G401 (cell line): ENCODE measurements around the gene PRKCD. TPM values are rescaled to one million over a fixed set of nuclear protein-coding genes. Genes with fewer than 3 reads are reported as not detected.
A peak's percentile ranks its signal among the peaks of the same experiment; 100 is the strongest.

Experiments
- DNase-seq: peaks from one replicate; pipeline ENCODE4 v3.0.0-alpha.2; 2015; ENCODE audit warnings: low spot score
- in situ Hi-C: cut with HindIII; loops from 2 replicates; pipeline ENCODE4 v1.10.0; 2016; ENCODE audit warnings: low sequenced_read_pairs, mixed read lengths
- total RNA-seq: library from RNA; depleted of rRNA; stranded (reverse); fragments of >200 nt; shearing (Covaris generic); gene quantifications from 2 replicates; pipeline ENCODE4 v1.2.3, GENCODE V29; 2014

PRKCD gene
- total RNA-seq, 1 experiment from 2014 or later = 18.9 TPM

DNA sequence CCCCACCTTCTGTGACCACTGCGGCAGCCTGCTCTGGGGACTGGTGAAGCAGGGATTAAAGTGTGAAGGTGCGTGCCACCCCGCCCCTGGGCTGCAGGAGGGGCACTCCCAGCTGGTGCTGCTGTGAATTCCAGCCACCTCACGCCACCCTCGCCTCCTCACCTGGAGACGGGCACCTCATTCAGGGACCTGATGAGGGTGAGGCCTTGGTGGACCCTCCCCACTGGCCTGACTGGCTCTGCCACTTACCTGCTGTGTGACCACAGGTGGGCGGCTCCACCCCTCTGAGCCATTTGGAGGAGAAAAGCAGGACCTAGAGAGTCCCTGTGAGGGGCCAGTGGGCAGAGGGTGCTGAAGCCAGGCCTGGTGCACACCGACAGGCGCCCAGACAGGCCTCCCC, 22.5 kb downstream of the PRKCD start:
- DNase-seq = no peak
- in situ Hi-C loops = no loop called here

DNA sequence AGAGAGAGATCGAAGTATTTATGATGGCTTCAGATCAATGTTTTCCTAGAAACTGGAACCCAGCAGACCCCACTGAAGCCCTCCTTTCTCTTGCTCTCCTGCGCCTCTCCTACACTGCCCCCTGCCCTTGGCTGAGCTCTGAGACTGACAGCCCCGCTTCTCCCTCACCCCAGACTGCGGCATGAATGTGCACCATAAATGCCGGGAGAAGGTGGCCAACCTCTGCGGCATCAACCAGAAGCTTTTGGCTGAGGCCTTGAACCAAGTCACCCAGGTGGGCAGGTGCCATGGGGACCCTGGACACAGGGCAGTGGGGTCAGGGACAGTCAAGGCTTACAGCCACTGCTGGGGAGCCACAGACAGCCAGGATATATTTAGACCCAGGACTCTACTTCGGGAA, 23.7 kb downstream of the PRKCD start:
- in situ Hi-C loops = no loop called here

DNA sequence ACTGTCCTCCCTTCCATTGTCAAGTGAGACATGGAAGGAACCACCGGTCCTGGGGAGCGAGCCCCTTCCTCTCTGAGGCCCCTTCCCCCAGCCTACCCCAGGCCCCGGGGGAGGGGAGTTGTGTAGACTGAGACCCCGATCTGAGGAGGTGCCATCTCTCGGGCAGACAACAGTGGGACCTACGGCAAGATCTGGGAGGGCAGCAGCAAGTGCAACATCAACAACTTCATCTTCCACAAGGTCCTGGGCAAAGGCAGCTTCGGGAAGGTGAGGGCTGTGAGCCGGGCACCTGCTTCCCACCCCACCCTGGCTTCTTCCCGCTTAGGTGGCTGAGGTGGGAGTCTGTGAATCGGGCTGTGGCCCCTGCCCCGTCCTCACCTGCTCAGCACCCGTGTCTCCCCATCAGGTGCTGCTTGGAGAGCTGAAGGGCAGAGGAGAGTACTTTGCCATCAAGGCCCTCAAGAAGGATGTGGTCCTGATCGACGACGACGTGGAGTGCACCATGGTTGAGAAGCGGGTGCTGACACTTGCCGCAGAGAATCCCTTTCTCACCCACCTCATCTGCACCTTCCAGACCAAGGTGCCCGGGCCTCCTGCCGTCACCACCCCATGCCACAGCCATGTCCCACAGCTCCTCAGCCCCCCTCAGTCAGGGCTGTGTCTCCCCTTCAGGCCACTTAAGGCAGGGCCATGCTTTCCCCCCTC, 24.9 kb downstream of the PRKCD start:
- no peak for DNase-seq
- in situ Hi-C loops = no loop called here

More for the DNA sequence above, 23.7 kb downstream of the PRKCD start:
- no peak for DNase-seq

DNA sequence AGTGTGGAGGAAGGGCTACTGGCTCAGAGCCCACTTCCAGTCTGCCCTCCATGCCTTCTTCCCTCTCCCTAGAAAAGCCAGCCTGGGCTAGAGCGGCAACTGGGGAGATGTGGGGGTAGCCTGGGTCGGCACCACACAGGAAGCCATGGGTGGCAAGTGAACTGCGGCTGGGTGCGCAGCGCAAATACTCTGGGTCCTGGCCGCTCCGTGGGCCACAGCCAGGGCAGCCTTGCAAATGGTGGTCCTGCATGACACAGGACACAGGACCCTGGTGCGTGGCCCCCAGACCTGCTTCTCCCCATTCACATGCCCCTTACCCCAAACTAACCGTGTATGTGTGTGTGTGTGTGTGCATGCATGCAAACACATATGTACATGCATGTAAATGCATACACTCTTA, 25.7 kb downstream of the PRKCD start:
- in situ Hi-C loops = no loop called here
- DNase-seq = no peak

GRCh38 chr3:53187430-53187829, 26.4 kb downstream of the PRKCD start:
- in situ Hi-C loops = no loop called here

DNA sequence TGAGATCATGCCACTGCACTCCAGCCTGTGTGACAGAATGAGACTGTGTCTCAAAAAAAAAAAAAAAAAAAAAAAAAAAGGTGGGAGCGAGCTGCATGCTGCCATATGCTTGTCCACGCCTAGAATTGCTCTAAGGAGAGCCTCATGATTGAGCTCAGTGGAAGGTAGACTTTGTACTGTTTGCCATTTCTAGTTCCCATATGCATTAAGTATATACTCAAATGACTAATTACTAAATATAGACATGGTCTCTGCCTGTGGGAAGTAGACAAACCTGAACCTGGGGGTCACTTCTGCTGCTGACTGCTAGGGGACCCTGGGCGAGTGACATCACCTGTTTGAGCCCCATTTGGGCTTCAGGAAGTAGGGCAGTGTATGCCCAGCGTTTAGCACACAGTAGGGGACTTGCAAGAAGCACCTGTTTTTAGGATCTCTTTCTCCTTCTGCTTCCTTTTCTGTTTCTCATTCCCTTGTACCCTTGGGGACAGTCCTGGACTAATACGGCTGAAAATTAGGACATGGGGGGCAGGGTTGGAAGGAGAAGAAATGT, 27.2 kb downstream of the PRKCD start:
- no peak for DNase-seq
- in situ Hi-C loops = no loop called here

More at GRCh38 chr3:53187430-53187829, 26.4 kb downstream of the PRKCD start:
- no peak for DNase-seq

- DNase-seq = no peak
- in situ Hi-C loops = no loop called here
These were observed 27.7 kb downstream of the PRKCD start for GRCh38 chr3:53188720-53189119.

DNA sequence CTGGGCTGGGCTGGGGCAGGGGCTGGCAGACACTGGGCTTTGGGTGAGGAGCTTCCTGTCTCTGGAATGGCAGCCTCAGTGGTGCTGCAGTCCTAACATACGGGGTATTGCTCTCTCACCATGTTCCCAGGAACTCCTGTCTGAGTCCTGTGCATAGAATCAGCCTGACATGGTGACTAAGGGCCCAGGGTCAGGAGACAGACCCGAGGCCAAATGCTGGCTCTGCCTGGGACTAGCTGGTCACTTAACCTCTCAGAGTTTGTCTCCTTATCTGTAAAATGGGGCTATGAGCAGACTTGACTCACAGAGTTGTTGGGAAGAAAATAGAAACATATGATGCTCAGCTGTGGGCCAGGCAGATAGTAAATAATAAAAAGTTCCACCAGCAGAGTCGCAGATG, 28.3 kb downstream of the PRKCD start:
- DNase-seq = no peak
- in situ Hi-C loops = no loop called here

DNA sequence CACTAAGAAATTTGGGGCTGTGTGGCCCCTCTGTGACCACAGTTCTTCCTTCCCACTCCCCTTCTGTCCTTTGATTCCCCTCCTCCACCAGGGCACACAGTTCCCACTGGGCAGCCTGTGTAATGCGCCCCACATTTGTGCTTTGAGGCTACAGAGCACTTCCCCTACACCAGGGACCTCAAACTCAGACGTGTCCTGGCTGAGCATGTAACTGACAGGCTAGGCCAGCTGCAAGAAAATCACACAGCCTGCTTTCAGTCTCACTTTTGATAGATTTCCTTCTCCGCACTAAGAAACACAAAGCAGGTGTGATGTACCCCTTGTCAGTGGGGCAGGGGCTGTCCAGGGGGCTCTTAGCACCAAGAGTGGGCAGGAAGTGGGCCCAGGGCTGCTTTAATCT, 29.6 kb downstream of the PRKCD start:
- in situ Hi-C loops = no loop called here
- DNase-seq = no peak

GRCh38 chr3:53191836-53192480, 30.9 kb downstream of the PRKCD start:
- no peak for DNase-seq
- in situ Hi-C loops = no loop called here

DNA sequence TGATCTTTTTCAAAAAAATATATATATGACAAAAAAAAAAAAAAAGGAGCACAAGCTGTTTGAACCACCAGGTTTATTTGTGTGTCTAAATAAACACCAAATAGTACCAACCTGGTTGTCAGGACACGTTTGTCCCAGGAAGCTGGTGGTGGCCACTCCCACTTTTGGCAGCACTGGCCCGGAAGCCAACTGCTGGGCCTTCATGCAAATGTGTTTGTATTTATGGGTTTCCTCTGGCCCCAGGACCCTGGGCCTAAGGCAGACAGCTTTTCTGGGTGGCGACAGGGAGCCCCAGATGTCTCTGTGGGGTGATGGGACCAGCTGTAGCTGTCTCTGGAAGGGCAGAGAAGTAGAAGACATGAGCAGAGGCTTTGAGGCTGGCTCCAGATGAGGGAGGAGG, 31.6 kb downstream of the PRKCD start:
- DNase-seq = no peak
- in situ Hi-C loops = no loop called here

- no peak for DNase-seq
- in situ Hi-C loops = no loop called here
These were observed 32.6 kb downstream of the PRKCD start for GRCh38 chr3:53193466-53194209.

- in situ Hi-C loops = no loop called here
- DNase-seq = no peak
These were observed 33.4 kb downstream of the PRKCD start for GRCh38 chr3:53194210-53195065.

DNA sequence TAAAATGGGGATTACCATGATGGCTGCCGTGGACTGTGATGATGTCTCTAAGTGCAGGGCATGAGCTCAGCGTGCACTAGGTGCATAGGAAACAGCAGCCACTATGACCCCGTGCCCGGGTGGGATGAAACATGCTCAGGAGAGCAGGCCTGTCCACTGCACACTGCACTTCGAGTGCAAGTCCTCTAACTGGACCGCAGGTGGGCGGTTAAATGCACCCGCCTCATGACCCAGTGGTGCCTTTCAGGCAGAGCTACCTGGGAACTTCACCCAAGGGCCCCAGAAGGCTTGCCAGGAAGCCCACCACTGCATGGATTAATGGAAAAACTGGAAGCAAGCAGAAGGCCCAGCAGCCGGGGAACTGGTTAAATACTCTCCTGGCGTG, 34.0 kb downstream of the PRKCD start:
- in situ Hi-C loops = no loop called here
- no peak for DNase-seq

DNA sequence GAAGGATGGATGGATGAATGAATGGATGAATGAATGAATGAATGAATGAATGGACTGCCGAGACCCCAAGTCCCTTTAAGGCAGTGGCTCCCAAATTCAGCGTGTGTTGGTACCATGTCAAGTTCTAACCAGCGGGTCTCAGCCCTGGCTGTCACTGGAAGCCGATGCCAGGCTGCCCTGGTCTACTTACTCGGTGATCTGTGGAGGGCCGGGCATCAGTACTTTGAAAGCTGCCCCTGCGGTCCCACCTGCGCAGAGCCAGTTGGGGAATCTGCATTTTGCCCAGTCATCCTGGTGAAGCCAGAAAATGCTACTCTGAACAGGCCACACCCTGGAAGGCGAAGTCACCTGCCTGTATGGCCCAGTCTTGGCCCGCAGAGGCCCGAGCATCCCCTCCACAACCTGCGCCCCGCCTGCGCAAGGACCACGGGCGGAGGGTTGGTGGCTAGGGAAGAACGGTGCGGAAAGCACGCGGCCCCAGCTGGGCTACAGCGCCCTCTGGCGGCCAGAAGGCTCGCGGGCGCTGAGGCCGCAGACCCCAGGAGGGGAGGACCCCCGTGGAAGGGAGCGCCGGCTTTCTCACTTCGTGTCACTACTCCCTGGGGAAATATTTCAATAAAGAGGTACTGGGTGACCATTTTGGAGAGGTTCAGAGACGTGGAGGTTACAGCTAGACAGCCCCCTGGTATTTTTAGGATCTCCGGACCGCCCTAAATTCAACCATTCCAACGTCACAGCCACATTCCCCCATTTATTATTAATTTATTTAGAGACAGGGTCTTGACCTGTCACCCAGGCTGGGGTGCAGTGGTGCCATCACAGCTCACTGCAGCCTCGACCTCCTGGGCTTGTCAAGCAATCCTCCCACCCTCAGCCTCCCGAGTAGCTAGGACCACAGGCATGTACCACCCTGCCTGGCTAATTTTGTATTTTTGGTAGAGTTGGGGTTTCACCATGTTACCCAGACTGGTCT, 34.9 kb downstream of the PRKCD start:
- DNase-seq = peak; percentile 24
- in situ Hi-C loops = no loop called here

GRCh38 chr3:53196575-53197407, 35.8 kb downstream of the PRKCD start:
- no peak for DNase-seq
- in situ Hi-C loops = no loop called here

DNA sequence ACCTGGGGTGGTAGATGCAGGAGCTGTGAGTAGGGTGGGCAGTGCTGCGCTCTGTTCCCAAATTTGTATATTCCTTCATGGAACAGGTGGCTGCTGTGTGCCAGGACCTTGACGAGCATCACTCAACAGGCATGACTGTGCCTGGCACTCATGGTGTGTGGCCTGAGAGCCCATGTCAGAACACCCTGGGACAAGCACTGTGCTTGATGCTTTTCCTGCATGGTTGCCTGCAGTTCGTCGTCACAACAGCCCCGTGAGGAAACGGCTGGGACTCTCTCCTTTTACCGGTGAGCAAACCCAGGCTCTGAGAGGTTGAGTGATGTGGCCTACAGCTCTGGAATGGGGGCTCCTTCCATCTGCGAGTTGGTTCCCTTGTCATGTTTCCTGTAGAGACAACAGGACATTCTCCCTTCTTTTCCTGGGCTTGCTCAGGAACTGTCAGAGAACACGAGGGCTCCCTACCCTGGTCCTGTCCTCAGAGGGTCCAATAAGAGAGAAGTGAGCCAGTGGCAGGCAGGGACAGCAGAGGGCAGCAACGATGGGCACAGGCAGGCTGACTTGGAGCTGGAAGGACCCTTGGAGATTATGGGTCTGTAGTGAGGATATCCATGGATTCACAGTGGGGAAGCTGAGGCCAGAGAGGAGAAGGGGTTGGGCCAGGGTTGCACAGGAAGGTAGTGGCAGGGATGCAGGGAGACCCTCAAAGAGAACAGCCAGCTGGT, 37.4 kb downstream of the PRKCD start:
- no peak for DNase-seq
- in situ Hi-C loops = no loop called here
